WTC11 (cell line): ENCODE measurements around the gene RCN2.

Experiments used
- JUN ChIP-seq: sonication (generic); formaldehyde crosslinking; IDR thresholded peaks from 2 replicates; pipeline ENCODE4 v1.8.0; 2023; ENCODE audit warnings: mild to moderate bottlenecking, missing genetic modification reagents
- NR3C1 ChIP-seq: sonication (generic); formaldehyde crosslinking; conservative IDR thresholded peaks from 2 replicates; pipeline ENCODE4 v1.8.1; 2023; ENCODE audit warnings: low read depth, mild to moderate bottlenecking, missing genetic modification reagents
- RELA ChIP-seq: sonication (generic); formaldehyde crosslinking; IDR thresholded peaks from 2 replicates; pipeline ENCODE4 v1.8.1; 2022; ENCODE audit warnings: missing genetic modification reagents, mild to moderate bottlenecking, borderline replicate concordance
- SMAD4 ChIP-seq: sonication (generic); formaldehyde crosslinking; IDR thresholded peaks from 2 replicates; pipeline ENCODE4 v1.8.0; 2022; ENCODE audit warnings: mild to moderate bottlenecking, missing genetic modification reagents
- SP1 ChIP-seq: sonication (generic); formaldehyde crosslinking; conservative IDR thresholded peaks from 2 replicates; pipeline ENCODE4 v1.8.1; 2022; ENCODE audit warnings: missing genetic modification reagents
- TF ChIP-seq, protein P1 (sequence below): fragments of 200-600 bp; IDR thresholded peaks from 2 replicates; pipeline ENCODE4 v1.8.0; 2022; ENCODE audit warnings: antibody characterized with exemption
- TF ChIP-seq, protein P2 (sequence below): sonication (generic); formaldehyde crosslinking; IDR thresholded peaks from 2 replicates; pipeline ENCODE4 v1.8.0; 2022; ENCODE audit warnings: mild to moderate bottlenecking, missing genetic modification reagents
- TF ChIP-seq, protein P3 (sequence below): sonication (generic); formaldehyde crosslinking; IDR thresholded peaks from 2 replicates; pipeline ENCODE4 v1.8.1; 2022; ENCODE audit warnings: low read depth, mild to moderate bottlenecking, moderate library complexity, missing genetic modification reagents, borderline replicate concordance

DNA sequence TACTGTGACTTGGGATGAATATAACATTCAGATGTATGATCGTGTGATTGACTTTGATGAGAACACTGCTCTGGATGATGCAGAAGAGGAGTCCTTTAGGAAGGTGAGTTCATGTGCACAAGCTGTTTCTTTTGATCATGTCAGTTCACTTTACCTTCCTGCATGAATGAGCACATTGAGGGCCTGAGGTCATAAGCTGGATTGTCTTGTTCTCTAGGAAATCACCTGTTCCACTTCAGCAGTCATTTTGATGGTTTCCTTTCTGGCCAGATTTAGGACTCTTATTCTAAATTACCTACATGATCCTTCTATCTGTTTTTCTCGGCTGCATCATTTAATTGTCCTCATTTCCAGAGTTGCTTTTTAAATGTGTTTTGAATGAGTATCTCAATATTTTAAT lies 4.1 kb downstream of the RCN2 start:
- TF ChIP-seq, protein P1, sequence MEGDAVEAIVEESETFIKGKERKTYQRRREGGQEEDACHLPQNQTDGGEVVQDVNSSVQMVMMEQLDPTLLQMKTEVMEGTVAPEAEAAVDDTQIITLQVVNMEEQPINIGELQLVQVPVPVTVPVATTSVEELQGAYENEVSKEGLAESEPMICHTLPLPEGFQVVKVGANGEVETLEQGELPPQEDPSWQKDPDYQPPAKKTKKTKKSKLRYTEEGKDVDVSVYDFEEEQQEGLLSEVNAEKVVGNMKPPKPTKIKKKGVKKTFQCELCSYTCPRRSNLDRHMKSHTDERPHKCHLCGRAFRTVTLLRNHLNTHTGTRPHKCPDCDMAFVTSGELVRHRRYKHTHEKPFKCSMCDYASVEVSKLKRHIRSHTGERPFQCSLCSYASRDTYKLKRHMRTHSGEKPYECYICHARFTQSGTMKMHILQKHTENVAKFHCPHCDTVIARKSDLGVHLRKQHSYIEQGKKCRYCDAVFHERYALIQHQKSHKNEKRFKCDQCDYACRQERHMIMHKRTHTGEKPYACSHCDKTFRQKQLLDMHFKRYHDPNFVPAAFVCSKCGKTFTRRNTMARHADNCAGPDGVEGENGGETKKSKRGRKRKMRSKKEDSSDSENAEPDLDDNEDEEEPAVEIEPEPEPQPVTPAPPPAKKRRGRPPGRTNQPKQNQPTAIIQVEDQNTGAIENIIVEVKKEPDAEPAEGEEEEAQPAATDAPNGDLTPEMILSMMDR: no peak
- TF ChIP-seq, protein P2, sequence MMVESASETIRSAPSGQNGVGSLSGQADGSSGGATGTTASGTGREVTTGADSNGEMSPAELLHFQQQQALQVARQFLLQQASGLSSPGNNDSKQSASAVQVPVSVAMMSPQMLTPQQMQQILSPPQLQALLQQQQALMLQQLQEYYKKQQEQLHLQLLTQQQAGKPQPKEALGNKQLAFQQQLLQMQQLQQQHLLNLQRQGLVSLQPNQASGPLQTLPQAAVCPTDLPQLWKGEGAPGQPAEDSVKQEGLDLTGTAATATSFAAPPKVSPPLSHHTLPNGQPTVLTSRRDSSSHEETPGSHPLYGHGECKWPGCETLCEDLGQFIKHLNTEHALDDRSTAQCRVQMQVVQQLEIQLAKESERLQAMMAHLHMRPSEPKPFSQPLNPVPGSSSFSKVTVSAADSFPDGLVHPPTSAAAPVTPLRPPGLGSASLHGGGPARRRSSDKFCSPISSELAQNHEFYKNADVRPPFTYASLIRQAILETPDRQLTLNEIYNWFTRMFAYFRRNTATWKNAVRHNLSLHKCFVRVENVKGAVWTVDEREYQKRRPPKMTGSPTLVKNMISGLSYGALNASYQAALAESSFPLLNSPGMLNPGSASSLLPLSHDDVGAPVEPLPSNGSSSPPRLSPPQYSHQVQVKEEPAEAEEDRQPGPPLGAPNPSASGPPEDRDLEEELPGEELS (CRISPR knock-in tag): no peak
- TF ChIP-seq, protein P3, sequence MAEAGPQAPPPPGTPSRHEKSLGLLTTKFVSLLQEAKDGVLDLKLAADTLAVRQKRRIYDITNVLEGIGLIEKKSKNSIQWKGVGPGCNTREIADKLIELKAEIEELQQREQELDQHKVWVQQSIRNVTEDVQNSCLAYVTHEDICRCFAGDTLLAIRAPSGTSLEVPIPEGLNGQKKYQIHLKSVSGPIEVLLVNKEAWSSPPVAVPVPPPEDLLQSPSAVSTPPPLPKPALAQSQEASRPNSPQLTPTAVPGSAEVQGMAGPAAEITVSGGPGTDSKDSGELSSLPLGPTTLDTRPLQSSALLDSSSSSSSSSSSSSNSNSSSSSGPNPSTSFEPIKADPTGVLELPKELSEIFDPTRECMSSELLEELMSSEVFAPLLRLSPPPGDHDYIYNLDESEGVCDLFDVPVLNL: no peak
- TF ChIP-seq NR3C1 (CRISPR knock-in tag): no peak
- TF ChIP-seq JUN (CRISPR knock-in tag): no peak
- no peak for TF ChIP-seq RELA (CRISPR knock-in tag)
- TF ChIP-seq SMAD4 (CRISPR knock-in tag): no peak
- TF ChIP-seq SP1 (CRISPR knock-in tag): no peak
